ENCODE results near the gene CEND1.

The CEND1 gene

DNA sequence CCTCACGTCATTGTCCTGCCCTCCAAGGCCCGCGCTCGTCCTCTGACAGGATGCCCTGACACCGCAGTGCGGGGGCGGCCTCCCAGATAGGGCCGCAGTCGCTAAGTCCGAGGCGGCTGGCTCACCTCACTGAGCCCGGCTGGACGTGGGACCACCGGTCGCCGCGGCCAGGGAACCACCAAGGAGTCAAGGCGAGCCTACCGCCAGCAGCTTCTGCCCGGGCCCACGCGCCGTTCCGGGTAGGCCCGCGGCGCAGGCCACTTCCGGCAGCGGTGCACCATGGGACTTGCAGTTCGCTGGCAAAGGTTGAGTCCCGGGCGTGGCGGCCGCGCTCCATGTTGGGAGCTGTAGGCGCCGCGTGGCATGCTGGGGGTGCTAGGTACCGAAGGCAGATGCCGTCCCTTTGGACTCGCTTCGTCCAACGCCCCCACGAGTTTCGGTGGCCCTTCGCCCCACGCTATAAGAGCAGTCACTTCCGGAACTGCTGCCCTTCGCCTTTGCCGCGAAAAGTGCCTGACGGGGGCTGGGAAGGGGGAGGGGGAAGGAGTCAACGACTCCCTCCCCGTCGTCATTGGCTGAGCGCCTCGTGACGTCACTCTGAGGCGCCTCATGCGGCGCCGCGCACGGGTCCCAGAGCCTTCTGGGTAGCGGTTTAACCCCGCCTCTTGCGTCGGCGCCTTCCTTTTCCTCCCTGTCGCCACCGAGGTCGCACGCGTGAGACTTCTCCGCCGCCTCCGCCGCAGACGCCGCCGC is 19.6 kb upstream of the CEND1 start, which contains the start of gene RPLP2:
TSS of gene RPLP2 (plus strand) at position 681 of the 753 bp plus-strand sequence. CDS start 268 bp downstream, outside the sequence.
- TF ChIP-seq POLR2A (IDR thresholded peaks at IDR 0.05; ENCODE audit: extremely low read depth, insufficient read length) (peak; percentile 86), MYC (IDR thresholded peaks at IDR 0.05; ENCODE audit: low read depth, low read length) (peak; percentile 83)
- TF ChIP-seq, protein P1, sequence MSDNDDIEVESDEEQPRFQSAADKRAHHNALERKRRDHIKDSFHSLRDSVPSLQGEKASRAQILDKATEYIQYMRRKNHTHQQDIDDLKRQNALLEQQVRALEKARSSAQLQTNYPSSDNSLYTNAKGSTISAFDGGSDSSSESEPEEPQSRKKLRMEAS (IDR thresholded peaks at IDR 0.05; ENCODE audit: low read depth, low read length): peak; percentile 83
- TF ChIP-seq, protein P2, sequence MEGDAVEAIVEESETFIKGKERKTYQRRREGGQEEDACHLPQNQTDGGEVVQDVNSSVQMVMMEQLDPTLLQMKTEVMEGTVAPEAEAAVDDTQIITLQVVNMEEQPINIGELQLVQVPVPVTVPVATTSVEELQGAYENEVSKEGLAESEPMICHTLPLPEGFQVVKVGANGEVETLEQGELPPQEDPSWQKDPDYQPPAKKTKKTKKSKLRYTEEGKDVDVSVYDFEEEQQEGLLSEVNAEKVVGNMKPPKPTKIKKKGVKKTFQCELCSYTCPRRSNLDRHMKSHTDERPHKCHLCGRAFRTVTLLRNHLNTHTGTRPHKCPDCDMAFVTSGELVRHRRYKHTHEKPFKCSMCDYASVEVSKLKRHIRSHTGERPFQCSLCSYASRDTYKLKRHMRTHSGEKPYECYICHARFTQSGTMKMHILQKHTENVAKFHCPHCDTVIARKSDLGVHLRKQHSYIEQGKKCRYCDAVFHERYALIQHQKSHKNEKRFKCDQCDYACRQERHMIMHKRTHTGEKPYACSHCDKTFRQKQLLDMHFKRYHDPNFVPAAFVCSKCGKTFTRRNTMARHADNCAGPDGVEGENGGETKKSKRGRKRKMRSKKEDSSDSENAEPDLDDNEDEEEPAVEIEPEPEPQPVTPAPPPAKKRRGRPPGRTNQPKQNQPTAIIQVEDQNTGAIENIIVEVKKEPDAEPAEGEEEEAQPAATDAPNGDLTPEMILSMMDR (IDR thresholded peaks at IDR 0.05; ENCODE audit: low read depth, low read length): no peak
- DNase-seq (ENCODE audit: low read depth): peak; percentile 96
- peak within 1 kb of the TSS; percentile 98 for H3K4me3 ChIP-seq (ENCODE audit: low read depth, low read length)

DNA sequence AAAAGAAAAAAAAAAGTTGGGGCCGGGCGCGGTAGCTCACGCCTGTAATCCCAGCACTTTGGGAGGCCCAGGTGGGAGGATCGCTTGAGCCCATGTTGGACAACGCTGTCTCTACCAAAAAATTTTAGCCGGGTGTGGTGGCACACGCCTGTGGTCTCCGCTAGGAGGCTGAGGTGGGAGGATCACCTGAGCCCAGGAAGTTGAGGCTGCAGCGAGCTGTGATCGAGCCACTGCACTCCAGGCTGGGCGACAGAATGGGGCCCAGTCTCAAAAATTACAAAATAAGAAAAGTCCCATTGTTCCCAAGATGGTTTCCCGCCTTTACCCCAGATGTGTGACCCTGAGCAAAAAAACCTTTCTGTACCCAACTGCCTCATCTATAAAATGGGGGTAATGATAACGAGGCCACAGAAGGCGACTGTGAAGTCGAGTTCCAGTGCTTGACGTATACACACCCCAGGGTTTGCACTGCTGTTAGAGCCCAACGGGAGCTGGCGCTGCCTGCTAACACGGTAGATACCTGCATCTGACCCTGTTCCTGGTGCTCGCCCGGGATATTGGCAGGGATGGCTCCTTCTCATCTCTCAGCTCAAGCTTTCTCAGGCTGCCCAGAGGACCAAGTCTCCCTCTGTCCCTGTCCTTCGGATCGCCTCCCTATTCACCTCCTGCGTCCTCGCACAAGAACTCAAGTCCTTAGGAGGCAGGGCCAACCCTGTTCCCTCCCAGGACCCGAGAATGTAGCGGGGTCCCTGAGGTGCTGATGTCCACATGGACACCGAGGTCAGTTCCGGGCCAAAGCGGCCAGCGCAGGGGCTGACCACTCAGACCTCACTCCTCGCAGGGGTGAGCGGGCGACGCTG is 18.8 kb upstream of the CEND1 start:
- no peak for DNase-seq (ENCODE audit: low read depth)

DNA sequence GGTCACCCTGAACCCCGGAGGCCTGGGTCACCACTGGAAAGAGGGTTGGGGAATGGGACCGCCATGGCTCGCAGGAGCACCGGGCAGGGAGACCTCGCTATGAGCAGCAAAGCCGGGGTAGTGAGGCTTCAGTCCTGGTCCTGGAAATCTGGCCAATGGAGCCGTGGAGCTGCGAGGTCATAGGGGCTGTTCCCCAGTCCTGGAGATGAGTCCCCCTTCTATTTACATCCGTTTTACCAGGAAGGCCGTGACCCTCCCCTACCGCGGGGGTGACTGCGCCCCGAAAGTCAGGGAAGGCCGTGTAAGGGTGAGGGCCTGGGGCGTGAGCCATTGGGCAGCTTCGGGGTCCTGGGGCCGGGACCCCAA is 14.7 kb upstream of the CEND1 start:
- no peak for DNase-seq (ENCODE audit: low read depth)
- peak overlapping the region; percentile 55 for H3K4me3 ChIP-seq (ENCODE audit: low read depth, low read length)

More for the DNA sequence above, 18.8 kb upstream of the CEND1 start:
- H3K4me3 ChIP-seq (ENCODE audit: low read depth, low read length): peak overlapping the region; percentile 98
- TF ChIP-seq POLR2A (IDR thresholded peaks at IDR 0.05; ENCODE audit: extremely low read depth, insufficient read length) (no peak), MYC (IDR thresholded peaks at IDR 0.05; ENCODE audit: low read depth, low read length) (no peak; the same call in 1 of the 2 replicates)
- TF ChIP-seq, protein P1 (IDR thresholded peaks at IDR 0.05; ENCODE audit: low read depth, low read length): no peak
- TF ChIP-seq, protein P2 (IDR thresholded peaks at IDR 0.05; ENCODE audit: low read depth, low read length): no peak

DNA sequence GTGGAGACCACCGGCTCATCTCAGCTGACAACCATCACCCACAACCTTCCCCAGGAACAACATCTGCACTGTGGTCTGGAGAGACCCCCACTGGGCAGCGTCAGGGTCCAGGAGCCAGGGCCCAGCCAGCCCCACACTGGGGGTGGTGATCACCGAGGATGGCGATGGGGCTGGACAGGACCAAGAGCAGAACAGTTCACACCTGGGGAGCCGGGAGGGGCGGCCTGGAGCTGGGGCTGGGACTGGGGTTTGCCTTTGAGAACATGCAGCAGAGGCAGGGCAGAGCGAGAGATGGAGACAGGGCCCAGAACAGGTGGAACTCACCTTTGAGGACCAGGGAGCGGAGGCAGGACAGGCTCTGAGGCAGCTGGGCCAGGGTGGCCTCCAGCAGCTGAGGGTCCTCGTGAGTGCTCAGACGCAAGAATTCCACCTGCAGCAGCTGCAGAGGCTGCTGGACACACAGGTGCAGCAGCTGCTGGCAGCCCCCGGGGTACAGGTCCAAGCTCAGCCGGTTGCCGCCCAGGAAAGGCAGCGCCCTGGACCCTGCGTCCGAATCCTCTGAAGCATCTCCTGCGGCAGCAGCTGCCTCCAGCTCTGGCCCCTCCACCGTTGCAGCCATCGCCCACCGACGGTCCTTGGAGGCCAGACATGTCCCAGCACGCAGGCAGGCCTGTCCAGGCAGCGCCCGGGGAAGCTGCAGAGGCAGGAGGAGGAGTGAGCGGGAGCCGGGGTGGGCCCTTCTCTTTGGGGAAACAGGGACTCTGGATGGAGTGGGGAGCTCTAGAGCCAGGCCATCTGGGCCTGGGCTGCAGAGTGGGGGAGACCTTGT is 14.1 kb upstream of the CEND1 start:
- H3K4me3 ChIP-seq (ENCODE audit: low read depth, low read length): peak overlapping the region; percentile 55
- DNase-seq (ENCODE audit: low read depth): no peak
- TF ChIP-seq POLR2A (IDR thresholded peaks at IDR 0.05; ENCODE audit: extremely low read depth, insufficient read length) (no peak), MYC (IDR thresholded peaks at IDR 0.05; ENCODE audit: low read depth, low read length) (no peak)
- TF ChIP-seq, protein P1 (IDR thresholded peaks at IDR 0.05; ENCODE audit: low read depth, low read length): no peak

More for the DNA sequence above, 14.7 kb upstream of the CEND1 start:
- TF ChIP-seq MYC (IDR thresholded peaks at IDR 0.05; ENCODE audit: low read depth, low read length) (no peak), POLR2A (IDR thresholded peaks at IDR 0.05; ENCODE audit: extremely low read depth, insufficient read length) (no peak)
- TF ChIP-seq, protein P2 (IDR thresholded peaks at IDR 0.05; ENCODE audit: low read depth, low read length): no peak
- TF ChIP-seq, protein P1 (IDR thresholded peaks at IDR 0.05; ENCODE audit: low read depth, low read length): no peak

DNA sequence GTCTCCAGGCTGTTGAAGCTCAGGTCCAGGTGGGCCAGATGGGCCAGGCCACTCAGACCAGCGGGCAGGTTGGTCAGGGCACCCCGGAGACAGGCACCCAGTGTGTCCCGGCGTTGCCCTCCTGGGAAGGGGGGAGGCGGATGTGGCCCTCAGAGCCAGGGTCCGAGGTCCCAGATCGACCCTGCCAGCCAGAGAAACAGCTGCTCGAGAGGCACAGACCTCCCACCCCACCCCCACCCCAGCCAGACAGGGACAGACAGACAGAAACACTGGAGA is 13.5 kb upstream of the CEND1 start:
- DNase-seq (ENCODE audit: low read depth): no peak
- TF ChIP-seq, protein P1 (IDR thresholded peaks at IDR 0.05; ENCODE audit: low read depth, low read length): no peak
- TF ChIP-seq, protein P2 (IDR thresholded peaks at IDR 0.05; ENCODE audit: low read depth, low read length): no peak
- TF ChIP-seq POLR2A (IDR thresholded peaks at IDR 0.05; ENCODE audit: extremely low read depth, insufficient read length) (no peak), MYC (IDR thresholded peaks at IDR 0.05; ENCODE audit: low read depth, low read length) (no peak)
- H3K4me3 ChIP-seq (ENCODE audit: low read depth, low read length): no peak overlapping the region
